Measurements from ENCODE around the gene RAB15.

DNA sequence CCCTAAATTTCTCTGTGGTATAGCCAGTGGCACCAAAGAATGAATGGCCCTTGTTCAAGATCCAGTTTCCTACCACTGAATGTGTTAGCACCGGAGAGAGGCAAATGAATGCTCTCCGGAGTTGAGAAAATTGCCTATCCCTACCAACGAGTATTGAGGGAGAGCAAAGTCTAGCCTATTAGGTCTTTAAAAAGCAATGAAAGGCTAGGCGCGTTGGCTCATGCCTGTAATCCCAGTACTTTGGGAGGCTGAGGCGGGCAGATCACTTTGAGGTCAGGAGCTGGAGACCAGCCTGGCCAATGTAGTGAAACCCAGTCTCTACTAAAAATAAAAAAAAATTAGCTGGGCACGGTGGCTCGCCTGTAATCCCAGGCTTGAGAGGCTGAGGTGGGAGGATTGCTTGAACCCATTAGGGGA is 898 bp upstream of the RAB15 start:
- TF ChIP-seq CTCF (conservative IDR thresholded peaks at IDR 0.05; ENCODE audit: low read depth, low read length) (no peak), EZH2phosphoT487 (IDR thresholded peaks at IDR 0.05; ENCODE audit: borderline replicate concordance, low read length) (no peak), EZH2 (IDR thresholded peaks at IDR 0.05; ENCODE audit: low read length, unreplicated experiment) (no peak)

Data from PC-3 (cell line).